HL-60/S4 treated with phorbol 12-myristate 13-acetate at 8.2 ng/mL for 4 days and 3 days (cell line): ENCODE results near the gene VSIG10L2.

Experiments
- in situ Hi-C: fragments of 300-500 bp; cut with MboI; formaldehyde crosslinking; loops from 2 replicates; pipeline ENCODE4 v1.15.0; 2022; ENCODE audit warnings: low sequenced_read_pairs

VSIG10L2 gene

DNA sequence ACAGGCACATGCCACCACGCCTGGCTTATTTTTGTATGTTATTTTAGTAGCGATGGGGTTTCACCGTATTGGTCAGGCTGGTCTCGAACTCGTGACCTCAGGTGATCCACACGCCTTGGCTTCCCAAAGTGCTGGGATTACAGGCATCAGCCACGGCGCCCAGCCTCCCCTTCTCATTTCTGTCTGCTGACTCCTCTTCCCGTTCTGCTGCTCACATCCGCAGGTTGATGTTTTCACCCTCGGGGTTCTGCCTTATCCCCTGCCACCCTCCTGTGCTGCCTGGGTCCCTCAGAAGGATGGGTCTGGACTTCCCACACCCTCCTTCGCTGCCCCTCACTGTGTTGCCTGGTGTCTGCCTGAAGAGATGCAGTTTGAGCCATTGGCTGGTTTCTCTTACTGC, 19.2 kb upstream of the VSIG10L2 start:
- in situ Hi-C loops = no loop called here

DNA sequence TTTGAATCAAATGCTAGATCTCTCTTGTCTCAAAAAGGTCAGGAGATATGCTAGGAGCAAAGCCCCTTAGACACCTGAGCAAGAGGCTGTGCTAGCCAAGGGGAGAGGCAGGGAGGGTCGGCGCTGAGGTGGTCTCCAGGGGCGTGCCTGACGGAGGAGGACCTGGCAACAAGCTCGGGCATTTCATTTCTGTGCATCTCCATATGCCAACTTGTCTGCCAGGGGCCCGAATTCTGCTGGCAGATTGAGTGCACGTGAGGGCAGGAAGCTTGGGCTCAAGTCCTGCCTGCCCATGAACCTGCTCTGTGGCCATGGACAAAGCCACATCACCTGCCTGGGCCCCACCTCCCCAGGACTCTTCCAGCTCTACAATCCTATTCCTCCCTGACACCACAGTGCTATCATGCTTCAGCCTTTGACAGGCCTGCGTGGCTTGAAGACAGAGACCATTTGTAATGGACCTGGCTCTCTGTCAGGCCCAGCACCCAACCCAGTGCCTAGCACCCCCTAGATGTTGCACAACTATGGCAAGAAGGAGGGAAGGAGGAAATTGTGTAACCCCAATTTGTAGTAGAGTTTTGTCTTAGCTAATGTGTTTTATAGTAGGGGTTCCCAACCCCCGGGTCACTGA, 16.3 kb upstream of the VSIG10L2 start:
- in situ Hi-C loops = no loop called here

DNA sequence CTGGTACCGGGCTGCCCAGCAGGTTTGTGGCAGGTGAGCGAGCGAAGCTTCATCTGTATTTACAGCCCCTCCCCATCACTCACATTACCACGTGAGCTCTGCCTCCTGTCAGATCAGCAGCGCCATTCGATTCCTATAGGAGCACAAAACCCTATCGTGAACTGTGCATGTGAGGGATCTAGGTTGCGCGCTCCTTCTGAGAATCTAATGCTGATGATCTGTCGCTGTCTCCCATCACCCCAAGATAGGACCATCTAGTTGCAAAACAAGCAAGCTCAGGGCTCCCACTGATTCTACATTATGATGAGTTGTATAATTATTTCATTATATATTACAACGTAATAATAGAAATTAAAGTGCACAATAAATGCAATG, 15.8 kb upstream of the VSIG10L2 start:
- in situ Hi-C loops = no loop called here

DNA sequence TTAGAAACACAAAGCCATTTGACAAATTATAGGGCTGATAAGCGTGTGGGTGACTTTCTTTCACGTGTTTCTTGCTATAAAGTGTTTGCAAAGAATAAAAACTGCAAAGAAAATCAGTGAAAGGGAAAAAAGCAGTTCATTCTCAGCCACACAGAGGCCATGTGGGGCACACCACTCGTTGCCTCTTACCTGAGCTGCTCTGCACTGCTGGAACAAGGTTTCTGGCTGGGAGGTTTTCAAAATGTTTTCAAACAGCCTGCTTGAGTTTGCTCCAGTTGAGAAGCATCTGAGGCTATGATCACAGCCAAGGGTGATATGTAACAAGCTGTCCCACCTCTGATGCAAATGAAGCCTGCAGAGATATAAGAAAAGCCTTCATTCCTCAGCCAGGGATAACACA, 14.7 kb upstream of the VSIG10L2 start:
- in situ Hi-C loops = no loop called here

DNA sequence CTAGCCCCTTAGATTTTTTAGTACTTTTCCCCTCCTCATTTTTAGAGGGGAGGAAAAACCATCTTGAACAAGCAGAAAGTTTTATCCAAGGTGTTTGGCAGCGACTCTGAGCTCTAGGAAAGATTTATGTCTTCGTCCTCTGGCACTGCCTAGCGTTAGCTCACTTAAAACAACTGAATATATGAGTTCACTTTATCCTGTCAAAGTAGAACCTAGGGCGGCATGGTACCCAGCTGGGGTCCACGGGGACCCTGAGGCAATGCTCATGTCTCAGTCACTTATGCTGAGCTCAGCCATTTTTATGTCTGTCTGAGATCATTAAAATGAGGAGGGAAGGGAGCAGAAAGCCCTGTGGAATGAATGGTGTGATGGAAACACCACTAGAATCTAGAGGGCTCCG, 14.2 kb upstream of the VSIG10L2 start:
- in situ Hi-C loops = no loop called here

DNA sequence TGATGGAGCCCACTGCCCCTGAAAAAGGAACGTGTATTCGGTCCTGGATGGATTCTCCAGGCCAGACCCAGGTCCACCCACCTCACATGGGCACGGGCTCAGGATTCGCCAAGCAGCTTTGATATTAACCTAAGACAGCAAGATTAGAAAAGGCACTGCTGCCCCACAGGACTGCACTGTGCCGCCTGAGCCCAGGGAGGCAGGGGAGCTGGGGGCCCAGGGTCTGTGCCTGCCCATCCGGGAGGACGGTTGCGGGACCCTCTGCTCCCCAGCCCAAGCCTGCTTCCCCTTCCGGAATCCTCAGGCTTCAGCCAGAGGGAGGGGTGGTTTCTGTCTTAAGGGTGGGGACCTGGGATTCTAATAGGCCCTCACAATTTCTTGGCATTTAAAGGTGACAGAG, 13.5 kb upstream of the VSIG10L2 start:
- in situ Hi-C loops = no loop called here

DNA sequence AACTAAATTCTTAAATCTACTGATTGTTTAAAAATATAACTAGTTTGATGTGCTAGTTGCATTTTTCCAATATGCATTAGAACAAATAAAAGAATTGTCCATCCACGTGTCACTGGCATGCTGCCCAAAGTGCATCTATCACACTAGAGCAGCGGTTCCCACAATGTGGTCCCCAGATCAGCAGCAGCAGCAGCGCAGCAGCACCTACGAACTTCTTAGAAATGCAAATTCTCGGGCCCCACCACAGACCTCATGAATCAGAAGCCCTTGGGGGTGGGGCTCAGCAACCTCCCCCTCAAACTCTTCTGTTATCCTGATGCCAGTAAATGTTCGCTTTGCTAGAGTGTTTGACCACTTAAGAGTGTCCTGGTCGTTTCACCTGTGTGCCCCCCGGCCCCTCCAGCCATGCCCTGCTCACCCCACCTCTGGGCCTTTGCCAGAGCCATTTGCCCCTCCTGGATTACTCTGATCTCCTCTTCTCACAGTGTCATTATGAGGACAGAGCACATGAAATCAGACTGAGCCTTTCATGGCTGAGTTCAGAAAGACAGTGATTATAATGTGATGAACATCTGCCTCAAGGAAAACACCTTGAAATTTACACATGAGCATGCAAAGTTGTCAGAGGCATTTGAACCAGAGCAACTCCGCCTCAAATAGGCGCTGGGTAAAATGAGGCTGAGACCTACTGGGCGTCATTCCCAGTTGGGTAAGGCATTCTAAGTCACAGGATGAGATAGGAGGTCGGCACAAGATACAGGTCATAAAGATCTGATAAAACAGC, 12.6 kb upstream of the VSIG10L2 start:
- in situ Hi-C loops = no loop called here

DNA sequence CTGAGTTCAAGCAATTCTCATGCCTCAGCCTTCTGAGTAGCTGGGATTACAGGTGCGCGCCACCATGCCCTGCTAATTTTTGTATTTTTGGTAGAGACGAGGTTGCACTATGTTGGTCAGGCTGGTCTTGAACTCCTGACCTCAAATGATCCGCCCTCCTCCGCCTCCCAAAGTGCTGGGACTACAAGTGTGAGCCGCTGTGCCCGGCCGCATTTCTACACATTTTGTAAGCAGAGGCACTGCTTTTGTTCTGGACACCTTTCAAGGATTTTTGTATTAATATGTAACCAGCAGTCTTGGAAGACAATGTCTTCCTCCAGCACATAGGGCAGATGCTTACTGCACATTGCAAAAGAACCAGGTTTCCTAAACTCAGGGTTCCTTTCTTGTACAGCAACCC, 11.4 kb upstream of the VSIG10L2 start:
- in situ Hi-C loops = no loop called here

DNA sequence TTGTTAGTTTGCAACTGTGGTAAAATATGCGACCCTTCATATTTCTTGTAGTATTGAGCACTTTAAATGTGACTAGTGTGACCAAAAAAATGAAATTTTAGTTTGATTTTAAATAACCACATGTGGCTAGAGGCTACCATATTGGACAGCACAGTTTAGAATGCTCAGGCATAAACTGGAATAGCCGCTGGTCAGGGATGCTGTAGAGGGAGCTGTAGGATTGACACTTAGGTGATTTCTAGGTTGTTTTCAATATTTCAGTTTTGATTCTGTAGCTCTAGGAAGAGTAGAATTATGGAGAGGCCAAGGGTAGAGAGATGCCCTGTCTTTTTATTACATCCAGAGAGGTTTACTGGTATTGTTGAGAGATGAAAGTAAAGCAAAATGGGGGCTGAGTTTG, 10.8 kb upstream of the VSIG10L2 start:
- in situ Hi-C loops = no loop called here

DNA sequence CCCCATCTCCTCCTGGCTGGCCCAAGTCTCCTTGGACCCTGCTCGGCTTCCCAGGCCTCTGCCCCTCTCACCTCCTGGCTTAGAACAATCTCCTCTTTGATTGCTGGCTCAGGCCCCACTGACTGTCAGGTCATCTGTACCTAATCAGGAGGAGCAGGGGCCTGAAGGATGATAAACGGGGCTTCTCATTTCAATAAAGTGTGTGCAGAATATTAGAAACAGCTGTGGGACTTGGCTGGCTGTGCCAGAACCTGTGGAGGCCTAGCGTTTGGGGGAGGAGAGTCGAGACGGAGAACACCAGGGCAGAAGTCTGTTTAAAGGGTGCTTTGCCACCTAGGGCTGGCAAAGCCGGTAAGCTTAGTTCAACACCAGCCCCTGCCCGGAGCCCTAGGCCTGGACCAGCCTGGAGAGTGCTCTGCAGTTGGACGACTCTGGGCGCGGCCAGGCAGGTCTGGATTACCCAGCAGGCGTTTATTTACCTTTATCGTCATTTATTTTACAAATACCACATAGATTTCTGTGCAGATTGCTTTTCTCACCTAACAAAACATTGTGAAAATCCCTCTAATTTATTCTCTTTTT, 10.1 kb upstream of the VSIG10L2 start:
- in situ Hi-C loops = no loop called here

DNA sequence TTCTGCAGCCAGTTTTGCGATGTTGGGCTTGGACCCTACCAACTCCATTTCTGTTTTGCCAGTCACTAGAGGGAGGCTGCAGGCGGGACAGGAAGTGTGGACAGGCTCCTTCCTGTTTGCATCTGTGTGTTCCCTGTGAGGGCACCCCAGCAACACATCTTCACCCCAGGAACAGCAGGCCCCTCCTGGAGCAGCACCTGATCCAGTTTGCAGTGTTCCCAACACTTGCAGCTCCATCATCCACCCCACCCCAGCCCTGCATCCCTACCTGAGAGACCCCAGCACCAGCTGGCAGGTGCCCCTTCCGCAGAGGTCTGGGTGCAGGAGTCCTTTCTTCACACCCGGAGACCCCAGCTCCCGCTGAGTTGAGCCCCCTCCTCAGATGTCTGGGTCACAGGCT, 7.4 kb upstream of the VSIG10L2 start:
- in situ Hi-C loops = no loop called here

DNA sequence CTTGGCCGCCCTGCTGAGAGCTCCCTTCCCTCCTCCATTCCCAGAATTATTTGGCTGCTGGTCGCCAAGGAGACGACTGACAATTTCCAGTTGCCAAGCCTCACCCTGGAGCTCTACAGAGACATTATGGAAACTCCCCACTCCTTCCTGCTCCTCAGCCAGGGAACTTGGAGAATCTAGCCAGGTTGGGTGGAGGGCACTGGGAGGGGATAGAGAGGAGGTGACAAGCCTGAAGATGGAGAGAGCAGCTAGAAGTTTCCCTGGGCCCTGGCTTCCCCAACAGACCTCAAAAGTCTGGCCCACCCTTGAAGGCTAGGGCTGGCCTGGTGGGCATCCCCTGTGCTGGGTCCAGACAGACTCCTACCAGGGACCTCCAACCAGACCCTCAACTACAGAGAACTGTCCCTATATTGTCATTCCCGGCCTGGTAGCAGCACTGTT, 6.7 kb upstream of the VSIG10L2 start:
- in situ Hi-C loops = no loop called here

DNA sequence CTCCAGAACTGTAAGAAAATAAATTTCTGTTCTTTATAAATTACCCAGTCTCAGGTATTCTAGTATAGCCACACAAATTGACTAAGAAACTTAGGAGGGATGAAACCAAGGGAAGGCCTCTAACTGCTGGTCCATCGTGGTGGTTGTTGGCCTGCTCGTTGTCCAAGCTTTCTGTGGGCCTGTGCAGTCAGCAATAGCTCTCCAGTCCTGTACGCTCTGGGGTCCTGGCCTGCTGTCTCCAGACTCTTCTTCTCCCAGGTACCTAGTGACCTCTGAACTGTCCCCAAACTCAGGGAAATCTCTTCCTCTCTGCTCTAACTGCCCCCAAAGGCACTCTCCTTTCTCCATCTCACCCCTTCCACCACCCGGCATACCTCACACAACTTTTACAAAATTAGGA, 5.7 kb upstream of the VSIG10L2 start:
- in situ Hi-C loops = no loop called here

DNA sequence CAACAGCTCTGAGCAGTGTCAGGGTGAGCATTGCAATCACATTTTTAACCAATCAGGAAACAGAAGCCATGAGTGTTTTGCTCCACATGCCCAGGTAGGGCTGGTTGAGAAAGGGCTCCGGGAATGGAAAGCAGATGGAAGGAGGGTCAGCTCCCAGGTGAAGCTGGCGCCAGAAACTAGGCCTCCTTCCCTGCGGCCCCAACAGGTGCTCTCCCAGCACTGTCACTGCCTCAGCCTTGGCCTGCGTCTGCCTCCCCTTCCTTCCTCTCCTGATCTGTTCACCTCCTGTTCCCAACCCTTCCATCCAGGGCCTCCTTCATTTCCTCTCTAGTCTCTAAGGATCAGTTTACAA, 4.6 kb upstream of the VSIG10L2 start:
- in situ Hi-C loops = no loop called here

DNA sequence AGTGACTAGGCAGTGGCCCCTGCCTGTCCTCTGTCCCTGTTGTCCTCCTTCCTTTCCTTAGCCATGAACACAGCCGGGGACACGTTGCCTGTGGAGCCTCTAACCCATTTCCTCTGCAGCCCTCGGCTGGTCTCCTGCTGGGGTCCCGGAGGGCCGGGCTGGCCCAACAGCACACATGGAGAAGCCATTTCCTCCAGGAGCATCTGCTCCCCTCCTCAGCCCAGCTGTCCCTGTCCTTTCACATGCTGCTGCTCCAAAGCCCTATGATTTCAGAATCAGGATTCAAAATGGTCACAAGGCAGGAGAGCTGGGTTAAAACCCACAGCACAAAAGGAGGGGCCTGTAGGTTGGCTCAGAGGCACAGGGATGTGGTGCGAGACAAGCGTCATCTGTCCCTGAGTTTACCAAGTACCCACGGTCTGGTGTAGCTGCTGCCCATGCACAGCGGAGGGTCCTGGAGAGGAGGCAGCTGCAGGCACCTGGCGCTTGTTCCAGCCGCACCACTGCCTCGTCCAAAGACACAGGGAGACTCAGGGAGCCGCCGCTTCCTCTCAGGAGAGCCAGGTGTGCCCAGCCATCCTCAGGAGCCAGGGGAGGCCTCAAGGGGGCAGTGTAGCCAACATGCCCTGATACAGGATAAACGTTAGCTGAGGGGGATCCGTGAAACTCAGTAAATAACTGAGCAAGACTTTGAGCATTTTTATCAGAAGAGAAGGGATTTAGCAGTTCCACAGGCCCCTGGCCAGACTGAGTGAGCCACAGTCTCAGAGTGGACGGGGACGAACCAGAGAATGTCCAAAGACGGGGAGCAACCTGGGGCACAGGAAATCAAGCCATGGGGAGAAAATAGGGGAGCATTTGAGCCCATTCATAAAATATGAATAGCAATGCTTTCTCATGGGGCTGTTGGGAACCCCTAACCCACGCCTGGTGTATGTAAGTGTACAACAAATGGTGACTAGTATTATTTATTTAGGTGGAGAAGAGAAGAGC, 3.9 kb upstream of the VSIG10L2 start:
- in situ Hi-C loops = no loop called here

DNA sequence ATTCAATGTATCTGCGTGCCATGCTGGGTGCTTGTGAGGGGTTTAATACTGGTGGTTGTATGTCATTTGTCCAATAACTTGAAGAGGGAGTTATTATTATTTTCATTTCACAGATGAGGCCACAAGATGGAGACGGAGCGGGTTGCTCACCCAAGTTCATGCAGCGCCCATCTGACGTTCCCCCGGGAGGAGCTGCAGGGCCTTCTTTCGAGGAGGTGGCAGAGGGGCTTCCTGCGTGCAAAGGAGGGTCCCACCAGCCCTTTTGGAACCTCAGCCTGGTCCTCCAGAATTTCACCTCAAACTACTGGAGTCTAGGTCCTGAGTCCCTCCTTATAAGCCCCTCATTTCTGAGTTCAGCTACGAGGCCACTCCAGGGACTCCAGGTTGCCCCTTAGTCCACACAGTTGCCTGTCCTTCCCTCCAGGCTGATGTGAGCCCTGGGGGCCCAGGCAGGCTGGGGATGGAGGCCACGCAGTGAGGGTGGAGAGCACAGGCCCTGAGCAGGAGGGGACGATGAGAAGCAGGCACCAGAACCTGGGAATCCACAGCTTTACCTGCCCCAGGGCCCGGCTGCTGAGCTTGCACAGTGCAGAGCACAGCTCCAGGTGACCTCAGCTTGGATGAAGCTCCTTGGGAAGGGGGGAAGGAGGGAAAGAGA, 2.9 kb upstream of the VSIG10L2 start:
- in situ Hi-C loops = no loop called here

DNA sequence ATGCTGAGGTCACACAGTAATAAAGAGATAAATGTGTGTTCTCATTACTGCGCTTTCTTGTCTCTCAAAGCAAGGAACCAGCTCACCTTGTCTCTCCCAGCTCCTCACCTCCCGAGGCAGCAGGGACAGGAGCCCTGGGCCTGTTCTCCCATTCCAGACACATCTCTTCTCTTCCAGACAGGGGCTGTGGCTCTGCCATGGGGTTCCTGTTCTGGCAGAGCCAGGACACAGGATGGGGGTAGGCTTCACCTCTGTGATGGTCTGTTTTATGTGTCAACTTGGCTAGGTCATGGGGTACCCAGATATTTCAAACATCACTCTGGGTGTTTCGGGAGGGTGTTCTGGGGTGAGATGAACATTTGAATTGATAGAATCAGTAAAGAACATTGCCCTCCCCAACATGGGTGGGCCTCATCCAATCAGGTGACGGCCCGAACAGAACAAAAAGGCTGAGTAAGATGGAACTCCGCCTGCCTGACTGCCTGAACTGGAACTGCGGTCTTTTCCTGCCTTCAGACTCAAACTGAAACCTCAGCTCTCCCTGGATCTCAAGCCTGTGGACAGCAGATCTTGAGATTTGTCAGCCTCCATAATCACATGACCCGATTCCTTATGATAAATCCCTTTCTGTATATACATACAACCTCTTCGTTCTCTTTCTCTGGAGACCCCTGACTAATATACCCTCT, 2.0 kb upstream of the VSIG10L2 start:
- in situ Hi-C loops = no loop called here

DNA sequence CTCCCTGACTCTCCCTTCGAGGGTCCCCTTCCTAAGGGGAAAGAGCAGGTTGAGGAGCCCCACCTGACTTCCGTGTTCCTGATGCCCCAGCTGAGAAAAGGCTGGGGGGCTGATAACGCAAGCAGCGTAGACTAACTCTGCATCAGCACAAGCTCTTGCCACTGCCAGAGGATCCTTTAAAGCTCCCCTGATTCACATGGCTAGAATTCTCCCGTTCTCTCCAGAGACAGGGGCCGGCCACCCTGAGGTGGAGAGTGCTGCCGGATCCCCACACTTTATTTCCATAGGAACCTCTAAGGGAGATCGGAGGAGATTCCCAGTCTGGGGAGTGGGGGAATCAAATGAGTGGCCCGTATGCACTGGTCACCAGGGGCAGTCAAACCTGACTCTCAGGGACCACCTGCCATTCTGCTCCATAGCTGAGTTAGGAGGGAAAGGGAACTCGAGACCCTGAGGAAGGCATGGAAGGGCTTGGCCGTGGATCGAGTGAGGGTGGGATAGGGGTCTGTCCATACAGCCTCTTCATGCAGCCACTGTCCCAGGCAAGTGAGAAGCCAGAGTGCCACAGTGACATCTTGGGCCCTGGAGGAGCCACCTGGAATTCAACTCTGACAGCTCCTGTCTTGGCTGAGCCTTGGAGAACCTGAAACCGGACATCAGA, 1.4 kb upstream of the VSIG10L2 start:
- in situ Hi-C loops = no loop called here

DNA sequence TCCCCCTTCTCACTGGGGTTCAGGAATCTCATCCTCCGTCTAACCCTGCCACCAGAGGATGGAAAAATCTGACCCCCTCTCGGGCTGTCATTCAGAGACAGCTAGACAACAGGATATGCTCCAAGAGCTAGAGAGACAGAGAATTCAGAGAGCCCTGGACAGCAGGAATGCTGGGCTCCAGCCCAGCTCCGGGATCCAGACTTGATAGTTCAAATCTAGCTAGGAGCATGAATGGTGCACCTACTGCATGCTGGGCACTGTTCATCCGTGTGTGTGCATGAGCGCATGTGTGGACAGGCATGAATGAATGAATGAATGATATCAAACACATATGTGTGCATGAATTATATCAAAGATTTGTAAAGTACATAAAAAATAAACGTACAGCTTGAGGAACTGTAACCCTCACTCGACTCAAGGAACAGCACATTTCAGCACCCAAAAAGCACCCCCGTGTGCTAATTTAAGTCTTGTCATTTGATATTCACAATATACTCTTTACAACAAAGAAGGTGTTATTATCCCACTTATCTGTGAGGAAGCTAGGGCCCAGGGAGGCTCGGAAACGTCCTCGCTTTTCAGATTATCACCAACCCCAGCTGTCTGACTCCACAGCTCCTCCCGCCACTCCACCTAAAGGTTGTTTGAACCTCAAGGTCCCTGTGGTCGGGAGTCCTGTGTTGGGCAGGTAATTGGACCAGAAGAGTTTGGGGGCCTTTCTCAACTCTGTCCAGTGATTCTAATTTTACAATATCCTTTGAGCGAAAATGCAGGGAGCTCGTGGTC, 640 bp upstream of the VSIG10L2 start:
- in situ Hi-C loops = no loop called here
